ENCODE data around the gene FBRSL1. TPM values are rescaled to one million over a fixed set of nuclear protein-coding genes. Genes with fewer than 3 reads are reported as not detected.

FBRSL1 gene
- 3.1 and 4.9 TPM in 2 replicates for total RNA-seq

GRCh38 chr12:132489602-132490266 lies at the start of gene FBRSL1:
FBRSL1 (plus strand) TSS chr12:132490151.

Other genes starting within 250 kb of the FBRSL1 start
- gene GALNT9, start 160.6 kb upstream of the FBRSL1 start, total RNA-seq = 0.36 and 1.1 TPM in 2 replicates
- 0.09 TPM in 1 of 2 replicates, not detected in the other for gene LRCOL1, start 120.4 kb downstream of the FBRSL1 start, total RNA-seq
- gene P2RX2, start 128.6 kb downstream of the FBRSL1 start, total RNA-seq = not detected in 2 replicates
- 26.4 and 28.1 TPM in 2 replicates for gene POLE, start 197.2 kb downstream of the FBRSL1 start, total RNA-seq
- gene PXMP2, start 197.4 kb downstream of the FBRSL1 start, total RNA-seq = 18.1 TPM in 2 replicates
- gene PGAM5, start 220.7 kb downstream of the FBRSL1 start, total RNA-seq = 41.4 and 51.5 TPM in 2 replicates

Measured in endothelial cell of coronary artery (primary cell).